Measurements from ENCODE around the gene DUSP5. TPM values are rescaled to one million over a fixed set of nuclear protein-coding genes. Genes with fewer than 3 reads are reported as not detected.

Gene DUSP5
- total RNA-seq, 1 experiment from 2014 or later: 34.0 TPM

DNA sequence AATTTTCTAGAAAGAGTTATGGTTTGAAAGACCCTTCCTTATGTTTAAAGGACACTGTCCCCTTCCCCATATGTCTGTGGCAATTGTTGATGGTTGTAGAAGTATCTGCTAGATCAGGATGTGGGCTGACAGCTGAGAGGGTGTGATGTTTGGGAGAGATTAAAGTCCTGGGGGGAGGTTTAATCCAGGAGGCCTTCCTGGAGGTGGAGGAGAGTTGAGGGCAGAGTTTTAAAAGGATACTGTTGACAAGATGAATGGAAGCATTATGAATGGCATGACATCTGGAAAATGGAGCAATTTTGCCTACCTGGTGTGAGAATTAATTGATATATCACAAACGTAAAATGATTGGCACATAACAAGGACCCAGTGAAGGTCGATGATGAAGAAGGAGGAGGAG, 36.9 kb downstream of the DUSP5 start:
- H3K36me3 Mint-ChIP-seq (ENCODE audit: insufficient read depth, unreplicated experiment): peaks cover 16% of the 10 kb centered on the region
- peaks cover 17% of the 10 kb centered on the region for H3K4me1 Mint-ChIP-seq (ENCODE audit: low read depth, unreplicated experiment)
- no peaks in the 10 kb centered on the region for H3K27me3 Mint-ChIP-seq (ENCODE audit: unreplicated experiment)
- DNase-seq: no peak
- BruUV-seq (replicated peaks): no TSS peak
- TF ChIP-seq, protein P1, sequence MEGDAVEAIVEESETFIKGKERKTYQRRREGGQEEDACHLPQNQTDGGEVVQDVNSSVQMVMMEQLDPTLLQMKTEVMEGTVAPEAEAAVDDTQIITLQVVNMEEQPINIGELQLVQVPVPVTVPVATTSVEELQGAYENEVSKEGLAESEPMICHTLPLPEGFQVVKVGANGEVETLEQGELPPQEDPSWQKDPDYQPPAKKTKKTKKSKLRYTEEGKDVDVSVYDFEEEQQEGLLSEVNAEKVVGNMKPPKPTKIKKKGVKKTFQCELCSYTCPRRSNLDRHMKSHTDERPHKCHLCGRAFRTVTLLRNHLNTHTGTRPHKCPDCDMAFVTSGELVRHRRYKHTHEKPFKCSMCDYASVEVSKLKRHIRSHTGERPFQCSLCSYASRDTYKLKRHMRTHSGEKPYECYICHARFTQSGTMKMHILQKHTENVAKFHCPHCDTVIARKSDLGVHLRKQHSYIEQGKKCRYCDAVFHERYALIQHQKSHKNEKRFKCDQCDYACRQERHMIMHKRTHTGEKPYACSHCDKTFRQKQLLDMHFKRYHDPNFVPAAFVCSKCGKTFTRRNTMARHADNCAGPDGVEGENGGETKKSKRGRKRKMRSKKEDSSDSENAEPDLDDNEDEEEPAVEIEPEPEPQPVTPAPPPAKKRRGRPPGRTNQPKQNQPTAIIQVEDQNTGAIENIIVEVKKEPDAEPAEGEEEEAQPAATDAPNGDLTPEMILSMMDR (IDR thresholded peaks at IDR 0.05; ENCODE audit: unreplicated experiment): no peak
- CTCF ChIA-PET: no interaction called here
- H3K9me3 Mint-ChIP-seq (ENCODE audit: low read depth, unreplicated experiment): no peaks in the 10 kb centered on the region
- H3K27ac Mint-ChIP-seq (ENCODE audit: unreplicated experiment): no peak overlapping the region
- no peak overlapping the region for H3K4me3 Mint-ChIP-seq (ENCODE audit: low read depth, unreplicated experiment)
- intact Hi-C loops (cut with micrococcal nuclease; ENCODE audit: unreplicated experiment): no loop called here

DNA sequence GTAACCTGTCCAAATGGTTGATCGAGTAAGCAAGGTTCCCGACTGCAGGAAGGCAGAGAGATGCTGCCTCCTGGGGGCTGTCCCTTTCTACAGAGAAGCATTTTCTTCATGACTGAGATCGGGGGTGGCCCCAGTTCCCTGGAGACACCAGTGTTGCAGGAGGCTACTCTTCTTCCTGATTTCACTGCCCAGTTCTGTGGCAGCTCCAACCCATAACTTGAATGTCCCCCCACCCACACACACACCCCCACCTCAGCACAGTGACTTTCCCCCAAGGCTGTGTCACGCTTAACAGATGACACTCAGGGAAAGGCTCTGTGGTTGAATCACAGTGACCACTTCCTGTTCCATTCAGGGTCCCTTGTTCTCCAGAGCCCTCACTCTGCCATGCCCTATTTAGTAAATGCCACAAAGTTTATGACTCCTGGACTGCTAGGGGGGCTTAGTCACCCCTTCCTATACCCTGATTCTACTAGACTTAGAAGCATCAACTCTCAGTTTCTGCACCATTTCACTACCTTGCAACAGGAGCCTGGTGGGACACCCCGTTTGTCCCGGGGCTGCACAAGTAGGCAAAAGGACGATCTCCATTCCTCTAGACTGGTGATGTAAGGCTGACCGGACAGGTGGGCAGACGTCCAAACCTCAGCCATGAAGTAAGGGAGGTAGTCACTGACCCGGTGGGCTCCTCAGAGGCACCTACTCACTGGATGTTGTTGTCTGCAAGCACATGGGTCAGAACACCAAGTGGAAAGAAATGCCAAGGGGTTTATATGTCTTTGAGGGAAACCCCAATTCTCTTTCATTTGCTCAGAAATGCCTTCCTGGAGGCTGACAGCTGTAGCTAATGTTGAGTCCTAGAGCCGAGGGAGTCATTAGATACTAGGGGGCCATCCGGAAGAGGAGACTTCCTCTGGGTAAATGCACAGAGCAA, 38.5 kb downstream of the DUSP5 start:
- Mint-ChIP-seq H3K4me3 (ENCODE audit: low read depth, unreplicated experiment) (no peak overlapping the region), H3K27ac (ENCODE audit: unreplicated experiment) (peak overlapping the region; percentile 39), H3K4me1 (ENCODE audit: low read depth, unreplicated experiment) (peaks cover 8% of the 10 kb centered on the region), H3K36me3 (ENCODE audit: insufficient read depth, unreplicated experiment) (peaks cover 7% of the 10 kb centered on the region), H3K9me3 (ENCODE audit: low read depth, unreplicated experiment) (no peaks in the 10 kb centered on the region), H3K27me3 (ENCODE audit: unreplicated experiment) (no peaks in the 10 kb centered on the region)
- CTCF ChIA-PET: no interaction called here
- TF ChIP-seq, protein P1 (IDR thresholded peaks at IDR 0.05; ENCODE audit: unreplicated experiment): no peak
- DNase-seq: peak; percentile 33
- intact Hi-C loops (cut with micrococcal nuclease; ENCODE audit: unreplicated experiment): loop anchor here (5.0 kb wide), 1 partner anchor 34 kb away; no protein-coding TSS in a partner anchor
- no TSS peak for BruUV-seq (replicated peaks)

DNA sequence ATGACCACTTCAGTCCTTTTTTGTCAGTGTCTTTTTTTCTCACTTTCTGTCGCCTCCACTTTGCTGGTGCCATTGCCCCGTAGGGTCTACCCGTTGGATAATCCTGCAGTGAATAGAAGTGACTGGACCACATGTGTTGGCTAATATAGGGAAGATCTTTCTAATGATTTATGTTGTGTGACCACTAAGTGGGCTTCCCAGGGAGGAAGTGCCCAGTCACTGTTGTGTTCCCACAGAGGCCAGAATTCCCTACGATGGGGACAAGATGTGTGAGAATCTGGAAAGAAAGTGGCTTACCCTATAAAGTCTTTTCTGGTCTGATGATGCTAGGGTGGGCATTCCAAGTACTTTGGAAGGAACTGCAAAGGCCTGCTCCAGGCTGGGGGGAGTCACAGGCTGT, 41.4 kb downstream of the DUSP5 start:
- H3K4me3 Mint-ChIP-seq (ENCODE audit: low read depth, unreplicated experiment): no peak overlapping the region
- intact Hi-C loops (cut with micrococcal nuclease; ENCODE audit: unreplicated experiment): loop anchor here (5.0 kb wide), 1 partner anchor 37 kb away; no protein-coding TSS in a partner anchor
- no peaks in the 10 kb centered on the region for H3K9me3 Mint-ChIP-seq (ENCODE audit: low read depth, unreplicated experiment)
- TF ChIP-seq, protein P1 (IDR thresholded peaks at IDR 0.05; ENCODE audit: unreplicated experiment): no peak
- peaks cover 7% of the 10 kb centered on the region for H3K4me1 Mint-ChIP-seq (ENCODE audit: low read depth, unreplicated experiment)
- DNase-seq: no peak
- no peak overlapping the region for H3K27ac Mint-ChIP-seq (ENCODE audit: unreplicated experiment)
- no peaks in the 10 kb centered on the region for H3K27me3 Mint-ChIP-seq (ENCODE audit: unreplicated experiment)
- peaks cover 7% of the 10 kb centered on the region for H3K36me3 Mint-ChIP-seq (ENCODE audit: insufficient read depth, unreplicated experiment)
- CTCF ChIA-PET: no interaction called here
- BruUV-seq (replicated peaks): no TSS peak

DNA sequence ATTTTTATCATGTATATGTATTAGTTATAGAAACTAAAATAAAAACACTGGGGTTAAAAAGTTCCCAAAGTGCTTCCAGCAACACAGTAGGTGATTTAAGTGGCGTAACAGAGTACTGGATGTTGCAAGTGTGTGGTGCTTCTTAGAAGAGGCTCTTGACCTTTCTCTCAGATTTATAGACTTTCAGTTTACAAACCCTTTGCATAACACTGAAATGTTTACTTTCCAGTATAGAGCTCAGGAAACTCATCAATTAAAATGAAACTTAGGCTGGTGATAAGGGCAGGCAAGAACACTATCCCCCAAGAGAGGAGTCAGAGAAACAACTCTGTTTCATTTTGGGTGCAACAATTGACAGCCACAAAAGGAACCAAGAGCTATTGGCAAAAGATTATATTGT, 42.3 kb downstream of the DUSP5 start:
- TF ChIP-seq, protein P1 (IDR thresholded peaks at IDR 0.05; ENCODE audit: unreplicated experiment): no peak
- CTCF ChIA-PET: interaction anchor here (0.6 to 0.7 kb wide), 2 partner anchors 232 to 648 kb away, joined by 3 read pairs; no protein-coding TSS in a partner anchor
- Mint-ChIP-seq H3K4me3 (ENCODE audit: low read depth, unreplicated experiment) (no peak overlapping the region), H3K27ac (ENCODE audit: unreplicated experiment) (no peak overlapping the region), H3K36me3 (ENCODE audit: insufficient read depth, unreplicated experiment) (peaks cover 7% of the 10 kb centered on the region), H3K27me3 (ENCODE audit: unreplicated experiment) (no peaks in the 10 kb centered on the region), H3K9me3 (ENCODE audit: low read depth, unreplicated experiment) (no peaks in the 10 kb centered on the region), H3K4me1 (ENCODE audit: low read depth, unreplicated experiment) (peaks cover 7% of the 10 kb centered on the region)
- BruUV-seq (replicated peaks): no TSS peak
- no peak for DNase-seq
- intact Hi-C loops (cut with micrococcal nuclease; ENCODE audit: unreplicated experiment): no loop called here

Measured in Calu3 (cell line).